ENCODE results near the gene COL27A1. TPM values are rescaled to one million over a fixed set of nuclear protein-coding genes. Genes with fewer than 3 reads are reported as not detected.
A peak's percentile ranks its signal among the peaks of the same experiment; 100 is the strongest.

The COL27A1 gene
- total RNA-seq, 1 donor from 2014 or later = 48.5 TPM

DNA sequence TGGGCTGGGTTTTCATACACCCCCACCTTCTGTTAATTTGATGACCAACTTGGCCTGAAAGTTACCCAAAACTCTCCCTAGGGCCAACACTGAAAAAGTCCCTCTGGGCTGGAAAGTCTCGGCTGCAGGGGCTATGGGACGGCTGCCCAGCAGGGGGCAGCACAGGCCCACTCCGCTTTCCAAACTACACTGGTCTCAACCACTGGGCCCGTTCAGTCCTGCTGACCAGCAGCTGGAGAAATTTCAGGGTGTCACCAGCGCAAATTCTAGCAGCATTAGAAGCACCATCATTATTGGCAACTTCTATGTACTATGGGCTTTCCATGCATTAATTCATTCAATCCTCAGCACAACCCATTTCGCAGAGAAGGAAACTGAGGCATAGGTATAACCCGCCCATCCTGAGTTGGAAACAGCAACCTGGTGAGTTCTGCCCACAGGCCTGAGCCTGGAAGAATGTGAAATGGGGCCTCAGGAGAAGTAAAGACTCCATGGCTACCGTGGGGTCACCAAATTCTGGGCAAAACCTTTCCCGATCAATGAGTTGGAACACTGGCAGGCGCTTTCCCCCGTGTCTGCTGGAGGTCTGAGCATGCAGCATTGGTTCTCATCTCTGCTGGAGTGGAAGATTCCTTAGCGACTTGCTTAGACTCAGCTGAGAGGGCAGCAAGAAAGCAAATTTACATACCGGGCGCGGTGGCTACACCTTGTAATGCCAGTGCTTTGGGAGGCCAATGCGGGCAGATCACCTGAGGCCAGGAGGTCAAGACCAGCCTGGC is 184.0 kb downstream of the COL27A1 start:
- Mint-ChIP-seq H3K4me3 (ENCODE audit: unreplicated experiment) (no peak overlapping the region), H3K27ac (ENCODE audit: unreplicated experiment) (no peak overlapping the region), H3K36me3 (ENCODE audit: low read depth) (peaks cover 52% of the 10 kb centered on the region), H3K9me3 (ENCODE audit: low read depth) (no peaks in the 10 kb centered on the region), H3K4me1 (ENCODE audit: low read depth) (no peaks in the 10 kb centered on the region), H3K27me3 (ENCODE audit: low read depth) (no peaks in the 10 kb centered on the region)
- no peak for DNase-seq (ENCODE audit: low spot score)
- TF ChIP-seq, protein P1, sequence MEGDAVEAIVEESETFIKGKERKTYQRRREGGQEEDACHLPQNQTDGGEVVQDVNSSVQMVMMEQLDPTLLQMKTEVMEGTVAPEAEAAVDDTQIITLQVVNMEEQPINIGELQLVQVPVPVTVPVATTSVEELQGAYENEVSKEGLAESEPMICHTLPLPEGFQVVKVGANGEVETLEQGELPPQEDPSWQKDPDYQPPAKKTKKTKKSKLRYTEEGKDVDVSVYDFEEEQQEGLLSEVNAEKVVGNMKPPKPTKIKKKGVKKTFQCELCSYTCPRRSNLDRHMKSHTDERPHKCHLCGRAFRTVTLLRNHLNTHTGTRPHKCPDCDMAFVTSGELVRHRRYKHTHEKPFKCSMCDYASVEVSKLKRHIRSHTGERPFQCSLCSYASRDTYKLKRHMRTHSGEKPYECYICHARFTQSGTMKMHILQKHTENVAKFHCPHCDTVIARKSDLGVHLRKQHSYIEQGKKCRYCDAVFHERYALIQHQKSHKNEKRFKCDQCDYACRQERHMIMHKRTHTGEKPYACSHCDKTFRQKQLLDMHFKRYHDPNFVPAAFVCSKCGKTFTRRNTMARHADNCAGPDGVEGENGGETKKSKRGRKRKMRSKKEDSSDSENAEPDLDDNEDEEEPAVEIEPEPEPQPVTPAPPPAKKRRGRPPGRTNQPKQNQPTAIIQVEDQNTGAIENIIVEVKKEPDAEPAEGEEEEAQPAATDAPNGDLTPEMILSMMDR (IDR thresholded peaks at IDR 0.05) = peak; percentile 87

DNA sequence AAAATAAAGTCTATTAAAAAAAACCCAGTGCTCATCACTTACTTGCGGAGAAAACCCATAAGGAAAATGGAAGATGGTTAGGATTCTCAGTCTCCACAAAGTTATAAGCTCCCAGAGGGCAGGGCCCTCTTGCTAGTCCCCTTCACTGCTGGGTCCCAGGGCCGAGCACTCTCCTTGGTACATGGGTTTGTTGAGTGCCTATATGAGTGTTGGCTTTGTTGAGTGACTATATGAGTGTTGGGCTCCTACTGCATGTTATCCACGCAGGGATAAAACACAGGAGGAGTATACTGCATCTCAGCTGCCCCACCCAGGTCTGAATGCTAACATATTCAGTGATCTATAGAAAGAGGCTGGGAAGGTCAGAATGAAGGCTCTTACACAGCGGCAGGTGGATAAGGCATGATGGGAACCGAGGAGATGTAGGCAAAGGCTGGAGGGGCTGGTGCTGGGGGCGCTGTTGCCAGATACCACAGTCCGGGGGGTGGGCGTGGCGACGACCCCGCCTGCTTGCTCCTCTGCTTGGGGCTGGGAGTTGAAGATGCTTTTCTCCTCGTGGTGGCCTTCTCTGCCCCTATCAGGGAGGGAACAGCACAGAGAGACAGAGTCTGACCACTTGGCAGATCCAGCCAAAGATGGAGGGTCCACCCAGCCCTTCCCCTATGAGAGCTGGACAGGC is 186.0 kb downstream of the COL27A1 start:
- H3K4me3 Mint-ChIP-seq (ENCODE audit: unreplicated experiment) = no peak overlapping the region
- no peaks in the 10 kb centered on the region for H3K27me3 Mint-ChIP-seq (ENCODE audit: low read depth)
- no peaks in the 10 kb centered on the region for H3K9me3 Mint-ChIP-seq (ENCODE audit: low read depth)
- TF ChIP-seq, protein P1 (IDR thresholded peaks at IDR 0.05) = no peak
- H3K4me1 Mint-ChIP-seq (ENCODE audit: low read depth) = no peaks in the 10 kb centered on the region
- H3K27ac Mint-ChIP-seq (ENCODE audit: unreplicated experiment) = no peak overlapping the region
- peak; percentile 49 for DNase-seq (ENCODE audit: low spot score)
- peaks cover 54% of the 10 kb centered on the region for H3K36me3 Mint-ChIP-seq (ENCODE audit: low read depth)

DNA sequence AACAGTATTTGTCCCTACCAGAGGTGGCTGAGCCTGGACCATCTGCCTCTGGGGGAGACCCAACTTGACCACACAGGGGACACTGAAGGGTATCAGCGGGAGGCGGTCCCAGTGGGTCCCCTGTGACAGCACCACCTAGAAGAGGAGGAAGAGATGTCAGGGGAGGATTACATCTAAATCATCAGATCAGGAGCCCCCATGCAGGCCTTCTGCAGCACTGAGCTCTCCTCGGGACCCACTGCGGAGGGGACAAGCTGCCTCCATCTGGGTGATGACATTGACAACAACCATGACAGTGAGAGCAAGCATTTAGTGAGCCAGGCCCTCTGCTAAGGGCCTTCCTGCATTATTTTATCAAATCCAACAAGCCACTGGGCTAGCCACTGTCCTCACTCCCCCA is 186.7 kb downstream of the COL27A1 start:
- Mint-ChIP-seq H3K4me1 (ENCODE audit: low read depth) (no peaks in the 10 kb centered on the region), H3K9me3 (ENCODE audit: low read depth) (no peaks in the 10 kb centered on the region), H3K27ac (ENCODE audit: unreplicated experiment) (no peak overlapping the region), H3K4me3 (ENCODE audit: unreplicated experiment) (no peak overlapping the region), H3K27me3 (ENCODE audit: low read depth) (no peaks in the 10 kb centered on the region), H3K36me3 (ENCODE audit: low read depth) (peaks cover 54% of the 10 kb centered on the region)
- DNase-seq (ENCODE audit: low spot score) = peak; percentile 48
- TF ChIP-seq, protein P1 (IDR thresholded peaks at IDR 0.05) = no peak

DNA sequence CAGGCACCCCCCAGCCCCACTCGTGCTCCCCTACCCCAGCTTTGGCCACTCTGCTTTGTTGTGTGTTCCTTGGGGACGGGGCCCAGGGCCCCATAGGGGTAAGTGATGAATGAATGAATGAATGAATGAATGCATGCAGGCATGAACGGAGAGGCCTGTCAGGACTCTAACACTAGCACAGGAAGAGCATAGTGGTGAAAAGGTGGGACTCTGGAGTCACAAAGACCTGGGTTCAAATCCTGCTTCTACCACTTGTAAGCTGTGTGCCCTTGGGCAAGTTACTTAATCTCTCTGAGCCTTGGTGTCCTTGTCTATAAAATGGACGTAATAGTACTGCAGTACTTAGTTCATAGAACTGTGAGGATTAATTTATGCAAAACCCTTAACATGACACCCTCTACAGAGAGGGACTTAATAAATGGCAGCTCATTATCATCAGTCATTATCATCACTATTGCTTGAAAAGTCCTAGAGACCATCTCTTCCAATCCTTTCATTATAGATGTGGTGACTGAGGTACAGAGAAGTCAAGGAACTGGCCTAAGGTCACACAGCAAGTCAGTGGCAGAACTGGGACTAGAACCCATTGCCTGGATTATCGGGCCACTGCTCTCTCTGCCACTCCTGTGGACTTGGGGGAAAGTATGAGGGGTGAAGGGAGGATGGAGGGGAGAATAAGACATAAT is 187.6 kb downstream of the COL27A1 start:
- no peak for DNase-seq (ENCODE audit: low spot score)
- TF ChIP-seq, protein P1 (IDR thresholded peaks at IDR 0.05) = no peak
- H3K4me1 Mint-ChIP-seq (ENCODE audit: low read depth) = peaks cover under 1% of the 10 kb centered on the region
- H3K4me3 Mint-ChIP-seq (ENCODE audit: unreplicated experiment) = no peak overlapping the region
- no peak overlapping the region for H3K27ac Mint-ChIP-seq (ENCODE audit: unreplicated experiment)
- no peaks in the 10 kb centered on the region for H3K27me3 Mint-ChIP-seq (ENCODE audit: low read depth)
- no peaks in the 10 kb centered on the region for H3K9me3 Mint-ChIP-seq (ENCODE audit: low read depth)
- H3K36me3 Mint-ChIP-seq (ENCODE audit: low read depth) = peaks cover 53% of the 10 kb centered on the region

DNA sequence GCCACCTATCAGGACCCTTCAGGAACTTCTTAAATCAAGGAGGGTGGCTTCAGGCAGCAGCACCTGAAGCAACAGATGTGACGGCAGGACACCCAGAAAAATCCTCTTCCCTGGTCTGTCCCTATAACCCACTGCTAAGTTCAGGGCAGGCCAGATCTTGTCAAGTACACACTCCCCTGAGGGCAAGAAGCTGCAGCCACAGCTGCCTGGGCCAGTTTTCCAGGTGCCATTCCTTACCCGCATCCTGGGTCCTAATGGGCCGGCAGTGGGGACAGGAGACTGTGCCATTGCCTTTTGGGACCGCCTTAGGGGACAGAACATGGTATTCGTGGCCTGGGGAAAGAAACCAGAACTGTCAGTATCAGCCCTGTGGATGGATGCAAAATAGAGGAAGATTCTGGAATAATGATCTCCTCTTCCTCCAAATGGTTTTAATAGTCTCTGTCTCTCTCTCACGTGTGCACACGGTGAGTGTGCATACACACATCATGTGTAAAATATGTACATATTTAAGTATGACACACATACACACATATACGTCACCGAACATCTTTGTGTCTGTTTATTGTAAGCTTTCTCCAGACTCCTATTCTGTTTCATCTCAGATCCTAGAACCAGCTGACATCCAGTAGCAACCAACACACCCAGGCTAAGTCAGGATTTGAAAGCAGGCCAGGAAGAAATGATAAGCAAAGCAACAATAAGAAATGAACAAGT is 188.3 kb downstream of the COL27A1 start:
- H3K36me3 Mint-ChIP-seq (ENCODE audit: low read depth) = peaks cover 55% of the 10 kb centered on the region
- H3K27me3 Mint-ChIP-seq (ENCODE audit: low read depth) = no peaks in the 10 kb centered on the region
- DNase-seq (ENCODE audit: low spot score) = peak; percentile 44
- TF ChIP-seq, protein P1 (IDR thresholded peaks at IDR 0.05) = no peak
- H3K9me3 Mint-ChIP-seq (ENCODE audit: low read depth) = no peaks in the 10 kb centered on the region
- no peak overlapping the region for H3K4me3 Mint-ChIP-seq (ENCODE audit: unreplicated experiment)
- peaks cover 8% of the 10 kb centered on the region for H3K4me1 Mint-ChIP-seq (ENCODE audit: low read depth)
- no peak overlapping the region for H3K27ac Mint-ChIP-seq (ENCODE audit: unreplicated experiment)

Data from chondrocyte (in vitro differentiated cells).